OCI-LY1 (cell line): ENCODE results near the gene SERPINA3.

Experiments used
- H2AFZ ChIP-seq: fragments of 200-600 bp; sonication (generic), shearing (Covaris generic); 2 replicates; pipeline ENCODE4 v1.6.0; 2014; ENCODE audit warnings: antibody characterized with exemption, mild to moderate bottlenecking, low read length
- H3F3A ChIP-seq: fragments of 200-600 bp; sonication (generic), shearing (Covaris generic); 2 replicates; pipeline ENCODE4 v1.6.0; 2014; ENCODE audit warnings: mild to moderate bottlenecking, antibody characterized with exemption, low read length, moderate library complexity; ENCODE audit not compliant: insufficient read depth
- H3K27ac ChIP-seq: fragments of 200-600 bp; sonication (generic); 2 replicates; pipeline ENCODE4 v1.5.1; 2014; ENCODE audit warnings: low read length, mixed run types, mild to moderate bottlenecking, low read depth; ENCODE audit not compliant: poor library complexity, severe bottlenecking
- H3K27me3 ChIP-seq: fragments of 200-600 bp; sonication (generic); 2 replicates; pipeline ENCODE4 v1.6.0; 2014; ENCODE audit warnings: antibody characterized with exemption, mild to moderate bottlenecking, low read length, moderate library complexity; ENCODE audit not compliant: insufficient read depth
- H3K36me3 ChIP-seq: fragments of 200-600 bp; sonication (generic); 2 replicates; pipeline ENCODE4 v1.6.1; 2014; ENCODE audit warnings: mild to moderate bottlenecking, antibody characterized with exemption, low read length, moderate library complexity, mixed read lengths; ENCODE audit not compliant: insufficient read depth
- H3K4me1 ChIP-seq: fragments of 200-600 bp; sonication (generic); 2 replicates; pipeline ENCODE4 v1.5.1; 2014; ENCODE audit warnings: mild to moderate bottlenecking, low read length, moderate library complexity; ENCODE audit not compliant: insufficient read depth, severe bottlenecking
- H3K4me2 ChIP-seq: fragments of 200-600 bp; sonication (generic), shearing (Covaris generic); 2 replicates; pipeline ENCODE4 v1.6.1; 2014; ENCODE audit warnings: low read length
- H3K4me3 ChIP-seq: fragments of 200-600 bp; sonication (generic); 2 replicates; pipeline ENCODE4 v1.5.1; 2014; ENCODE audit warnings: low read length, low read depth, mild to moderate bottlenecking, mixed read lengths; ENCODE audit not compliant: poor library complexity, severe bottlenecking
- H3K79me2 ChIP-seq: fragments of 200-600 bp; shearing (Covaris generic); 2 replicates; pipeline ENCODE4 v1.6.1; 2016; ENCODE audit warnings: mixed run types, low read length, mixed read lengths; ENCODE audit not compliant: insufficient read depth
- H3K9ac ChIP-seq: fragments of 200-600 bp; sonication (generic), shearing (Covaris generic); 2 replicates; pipeline ENCODE4 v1.6.1; 2014; ENCODE audit warnings: mild to moderate bottlenecking, low read length, mixed read lengths
- H3K9me2 ChIP-seq: fragments of 200-600 bp; sonication (generic), shearing (Covaris generic); 2 replicates; pipeline ENCODE4 v1.6.1; 2014; ENCODE audit warnings: low read depth, mild to moderate bottlenecking, low read length, mixed read lengths
- H3K9me3 ChIP-seq: fragments of 200-600 bp; shearing (Covaris generic); 2 replicates; pipeline ENCODE4 v1.6.1; 2014; ENCODE audit warnings: low read length, mixed read lengths
- H4K20me1 ChIP-seq: fragments of 200-600 bp; sonication (generic), shearing (Covaris generic); 2 replicates; pipeline ENCODE4 v1.6.0; 2016; ENCODE audit warnings: mild to moderate bottlenecking, low read length; ENCODE audit not compliant: insufficient read depth
- CTCF ChIP-seq: fragments of 200-600 bp; sonication (generic), shearing (Covaris generic); IDR thresholded peaks from 2 replicates; pipeline ENCODE4 v1.5.1; 2017; ENCODE audit warnings: mild to moderate bottlenecking, antibody characterized with exemption, low read length, moderate library complexity, mixed read lengths
- EZH2 ChIP-seq: fragments of 200-600 bp; sonication (generic), shearing (Covaris generic); IDR thresholded peaks from 2 replicates; pipeline ENCODE4 v1.8.0; 2017; ENCODE audit warnings: borderline replicate concordance, mixed run types, mild to moderate bottlenecking, antibody characterized with exemption, low read length, moderate library complexity, mixed read lengths

SERPINA3 gene

DNA sequence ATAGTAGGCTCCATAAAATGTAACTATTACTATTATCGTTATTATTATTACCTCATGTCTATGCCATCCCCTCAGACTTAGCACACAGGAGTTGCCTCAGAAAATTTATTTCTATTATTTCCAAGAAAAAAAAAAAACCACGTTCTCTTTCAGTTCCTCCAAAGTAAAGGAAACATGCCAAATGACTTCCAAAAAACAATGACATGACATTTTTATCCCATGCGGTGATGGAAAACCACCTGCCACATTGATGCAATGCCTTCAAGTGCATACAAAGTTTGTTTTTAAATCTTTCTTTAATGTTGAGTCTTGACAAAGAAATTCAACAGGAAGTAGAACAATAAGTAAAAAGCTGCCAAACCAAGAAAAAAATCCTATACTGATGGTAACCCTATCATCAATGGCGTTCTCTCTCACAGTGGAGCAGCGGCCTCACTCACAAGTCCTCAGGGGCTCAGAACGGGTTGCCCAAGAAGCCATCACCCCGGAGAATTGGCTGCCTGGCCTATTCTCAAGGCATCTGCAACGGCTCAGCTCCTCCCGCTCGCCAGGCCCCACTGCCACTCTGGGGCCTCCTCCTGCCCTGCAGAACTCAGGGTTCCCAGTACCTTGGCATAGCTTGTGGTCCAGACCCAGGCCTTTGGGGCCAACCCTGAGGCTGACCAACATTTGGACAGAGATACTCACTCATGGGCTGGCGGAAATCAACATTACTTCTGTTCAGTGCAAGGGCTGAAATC lies 51.9 kb downstream of the SERPINA3 start:
- TF ChIP-seq CTCF (no peak), EZH2 (no peak)
- H3K4me1 ChIP-seq = no peaks in the 10 kb centered on the region
- H3K9me3 ChIP-seq = no peaks in the 10 kb centered on the region
- H3K79me2 ChIP-seq = no peaks in the 10 kb centered on the region
- H3K36me3 ChIP-seq = no peaks in the 10 kb centered on the region
- H3K27ac ChIP-seq = no peak overlapping the region
- H3K9ac ChIP-seq = no peak overlapping the region
- no peaks in the 10 kb centered on the region for H4K20me1 ChIP-seq
- no peak overlapping the region for H3K4me3 ChIP-seq
- no peaks in the 10 kb centered on the region for H3K9me2 ChIP-seq
- H3F3A ChIP-seq = no peaks in the 10 kb centered on the region
- no peak overlapping the region for H2AFZ ChIP-seq
- H3K27me3 ChIP-seq = no peaks in the 10 kb centered on the region
- no peak overlapping the region for H3K4me2 ChIP-seq

DNA sequence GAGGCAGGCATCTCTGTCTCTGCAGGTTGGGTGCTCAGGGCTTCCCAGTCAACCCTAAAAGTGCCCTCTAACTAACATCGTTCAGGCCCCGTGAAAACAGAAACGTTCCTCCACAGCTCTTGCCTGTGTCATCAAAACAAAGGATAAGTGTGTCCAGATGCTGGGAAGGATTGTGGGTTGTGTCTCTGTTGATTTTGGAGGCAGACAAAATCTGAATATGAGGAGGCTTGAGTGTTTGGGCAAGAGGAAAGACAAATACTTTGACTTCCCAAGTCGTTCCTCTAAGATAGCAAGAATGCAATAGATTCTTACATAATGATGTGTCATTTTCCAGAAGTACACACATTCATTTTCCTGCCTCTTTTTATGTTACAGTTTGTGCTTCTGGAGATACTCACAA lies 52.9 kb downstream of the SERPINA3 start:
- Histone ChIP-seq H3K36me3 (no peaks in the 10 kb centered on the region), H4K20me1 (no peaks in the 10 kb centered on the region), H3K9me2 (no peaks in the 10 kb centered on the region), H3K27me3 (no peaks in the 10 kb centered on the region), H3K27ac (no peak overlapping the region), H3K9ac (no peak overlapping the region), H3K4me3 (no peak overlapping the region), H3K4me1 (no peaks in the 10 kb centered on the region), H3F3A (no peaks in the 10 kb centered on the region), H3K9me3 (no peaks in the 10 kb centered on the region), H3K4me2 (no peak overlapping the region), H3K79me2 (no peaks in the 10 kb centered on the region), H2AFZ (no peak overlapping the region)
- no peak for TF ChIP-seq CTCF
- no peak for TF ChIP-seq EZH2

- H3K9me2 ChIP-seq = no peaks in the 10 kb centered on the region
- no peak for TF ChIP-seq EZH2
- TF ChIP-seq CTCF = no peak
These were observed 53.4 kb downstream of the SERPINA3 start for GRCh38 chr14:94665544-94665943.

More at GRCh38 chr14:94665544-94665943, 53.4 kb downstream of the SERPINA3 start:
- Histone ChIP-seq H3K9me3 (no peaks in the 10 kb centered on the region), H2AFZ (no peak overlapping the region), H3K79me2 (no peaks in the 10 kb centered on the region), H3K4me1 (no peaks in the 10 kb centered on the region), H3K27me3 (no peaks in the 10 kb centered on the region), H3K4me2 (no peak overlapping the region), H3K9ac (no peak overlapping the region), H3F3A (no peaks in the 10 kb centered on the region), H4K20me1 (no peaks in the 10 kb centered on the region), H3K36me3 (no peaks in the 10 kb centered on the region), H3K4me3 (no peak overlapping the region), H3K27ac (no peak overlapping the region)
